Measurements from ENCODE around the gene LRRC74B.
"Not testable (repeated sequence)": the region's sequence is repeated elsewhere in the genome, so short reads cannot be mapped to it uniquely, and the experiment has no call there.

DNA sequence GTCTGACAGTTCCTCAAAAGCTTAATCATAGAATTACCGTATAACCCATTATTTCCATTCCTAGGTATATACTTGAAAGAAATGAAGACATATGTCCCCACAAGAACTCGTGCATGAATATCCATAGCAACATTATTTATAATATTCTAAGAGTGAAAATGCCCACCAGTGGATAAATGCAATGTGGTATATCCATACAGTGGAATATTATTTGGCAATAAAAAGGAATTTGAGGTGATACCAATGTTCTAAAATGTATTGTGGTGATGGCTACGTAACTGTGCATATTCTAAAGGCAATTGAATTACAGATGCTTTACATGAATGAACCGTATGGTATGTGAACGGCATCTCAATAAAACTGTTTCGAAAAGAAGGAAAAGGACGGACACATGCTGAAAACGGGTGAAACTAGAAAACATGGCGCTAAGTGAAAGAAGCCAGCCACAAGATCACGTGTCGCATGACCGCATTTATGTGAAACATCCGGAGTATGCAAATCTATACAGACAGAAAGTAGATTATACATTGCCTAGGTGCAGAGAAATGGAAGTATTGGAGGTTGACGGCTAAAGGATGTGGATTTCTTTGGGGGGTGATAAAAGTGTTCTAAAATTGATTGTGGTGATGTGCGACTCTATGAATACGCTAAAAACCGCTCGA lies 16.0 kb downstream of the LRRC74B start:
- not testable (repeated sequence) for TF ChIP-seq POLR2A (IDR thresholded peaks at IDR 0.05; ENCODE audit: low read depth); POLR2AphosphoS5 (IDR thresholded peaks at IDR 0.05)
- TF ChIP-seq, protein P1, sequence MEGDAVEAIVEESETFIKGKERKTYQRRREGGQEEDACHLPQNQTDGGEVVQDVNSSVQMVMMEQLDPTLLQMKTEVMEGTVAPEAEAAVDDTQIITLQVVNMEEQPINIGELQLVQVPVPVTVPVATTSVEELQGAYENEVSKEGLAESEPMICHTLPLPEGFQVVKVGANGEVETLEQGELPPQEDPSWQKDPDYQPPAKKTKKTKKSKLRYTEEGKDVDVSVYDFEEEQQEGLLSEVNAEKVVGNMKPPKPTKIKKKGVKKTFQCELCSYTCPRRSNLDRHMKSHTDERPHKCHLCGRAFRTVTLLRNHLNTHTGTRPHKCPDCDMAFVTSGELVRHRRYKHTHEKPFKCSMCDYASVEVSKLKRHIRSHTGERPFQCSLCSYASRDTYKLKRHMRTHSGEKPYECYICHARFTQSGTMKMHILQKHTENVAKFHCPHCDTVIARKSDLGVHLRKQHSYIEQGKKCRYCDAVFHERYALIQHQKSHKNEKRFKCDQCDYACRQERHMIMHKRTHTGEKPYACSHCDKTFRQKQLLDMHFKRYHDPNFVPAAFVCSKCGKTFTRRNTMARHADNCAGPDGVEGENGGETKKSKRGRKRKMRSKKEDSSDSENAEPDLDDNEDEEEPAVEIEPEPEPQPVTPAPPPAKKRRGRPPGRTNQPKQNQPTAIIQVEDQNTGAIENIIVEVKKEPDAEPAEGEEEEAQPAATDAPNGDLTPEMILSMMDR (IDR thresholded peaks at IDR 0.05), result not testable (repeated sequence)
